HepG2 (cell line): Measurements from ENCODE around the gene CYB5A. TPM values are rescaled to one million over a fixed set of nuclear protein-coding genes. Genes with fewer than 3 reads are reported as not detected.
A peak's percentile ranks its signal among the peaks of the same experiment; 100 is the strongest.

ENCODE experiments used
- ARNT ChIP-seq: fragments of 450-650 bp; IDR thresholded peaks from 2 replicates; pipeline ENCODE4 v1.6.1; 2017
- CBX5 ChIP-seq: sonication (generic); formaldehyde crosslinking; IDR thresholded peaks from 2 replicates; pipeline ENCODE4 v1.4.0; 2020; ENCODE audit warnings: missing genetic modification reagents, borderline replicate concordance
- EEA1 ChIP-seq: sonication (generic); formaldehyde crosslinking; IDR thresholded peaks from 2 replicates; pipeline ENCODE4 v1.5.1; 2020; ENCODE audit warnings: mild to moderate bottlenecking, missing genetic modification reagents, borderline replicate concordance
- HNRNPL ChIP-seq: fragments of 200-400 bp; formaldehyde crosslinking; IDR thresholded peaks from 2 replicates; pipeline ENCODE4 v1.6.1; 2017; ENCODE audit warnings: mild to moderate bottlenecking, low read depth, low read length
- KDM1A ChIP-seq: IDR thresholded peaks from 2 replicates; pipeline ENCODE4 v1.6.1; 2016; ENCODE audit warnings: missing compliant biosample characterization
- MLLT10 ChIP-seq: sonication (generic); formaldehyde crosslinking; IDR thresholded peaks from 2 replicates; pipeline ENCODE4 v1.4.0; 2020; ENCODE audit warnings: missing genetic modification reagents
- NCOA5 ChIP-seq: sonication (generic); formaldehyde crosslinking; IDR thresholded peaks from 2 replicates; pipeline ENCODE4 v1.4.0; 2020; ENCODE audit warnings: missing genetic modification reagents
- NFKBIZ ChIP-seq: IDR thresholded peaks from 2 replicates; pipeline ENCODE4 v1.6.1; 2018; ENCODE audit warnings: missing genetic modification reagents, missing compliant biosample characterization
- SP1 ChIP-seq, 2 experiments: fragments of 450-650 bp in 1 of 2; sonication (generic) in 1 of 2; formaldehyde crosslinking in 1 of 2; IDR thresholded peaks; 2 replicates each; pipeline versions ENCODE4 v1.4.0 to v1.6.1; 2016 to 2020; ENCODE audit warnings: missing genetic modification reagents in 1 of 2
- ZNF136 ChIP-seq: sonication (generic); formaldehyde crosslinking; IDR thresholded peaks from 2 replicates; pipeline ENCODE4 v1.8.1; 2022; ENCODE audit warnings: low read depth, mild to moderate bottlenecking, moderate library complexity, missing genetic modification reagents
- ZNF430 ChIP-seq: sonication (generic); formaldehyde crosslinking; IDR thresholded peaks from 2 replicates; pipeline ENCODE4 v1.9.0; 2021; ENCODE audit warnings: mild to moderate bottlenecking, missing genetic modification reagents
- ZNF577 ChIP-seq: sonication (generic); formaldehyde crosslinking; IDR thresholded peaks from 2 replicates; pipeline ENCODE4 v1.4.0; 2020; ENCODE audit warnings: mild to moderate bottlenecking, low read depth, missing genetic modification reagents, borderline replicate concordance
- ZNF629 ChIP-seq: sonication (generic); formaldehyde crosslinking; conservative IDR thresholded peaks from 2 replicates; pipeline ENCODE4 v1.5.0; 2020; ENCODE audit warnings: missing genetic modification reagents
- ZNF777 ChIP-seq: sonication (generic); formaldehyde crosslinking; IDR thresholded peaks from 2 replicates; pipeline ENCODE4 v1.4.0; 2020; ENCODE audit warnings: missing genetic modification reagents
- polyA plus RNA-seq, 8 experiments: library from polyadenylated mRNA; depleted of rRNA in 3 of 8; stranded (reverse) in 7 of 8; unstranded in 1 of 8; fragments of >200 nt; fragmentation: Illumina TruSeq in 4 of 8; extraction: Trizol in 4 of 8; gene quantifications; 2 replicates each; pipeline versions ENCODE4 v1.2.1 to v1.2.3, GENCODE V29; 2011 to 2016; ENCODE audit warnings: low read depth in 4 of 8, missing spikeins in 1 of 8, mixed read lengths in 1 of 8; ENCODE audit not compliant: insufficient read depth in 1 of 8
- total RNA-seq, 5 experiments: library from RNA; depleted of rRNA; stranded (reverse); fragments of >200 nt; fragmentation: Illumina TruSeq; extraction: Trizol; gene quantifications; 2 replicates each; pipeline ENCODE4 v1.2.3, GENCODE V29; 2016; ENCODE audit warnings: low read depth in 1 of 5
- TF ChIP-seq, protein P1 (sequence below): IDR thresholded peaks from 2 replicates; pipeline ENCODE4 v1.6.1; 2016; ENCODE audit warnings: missing biosample characterization, missing genetic modification reagents, low read depth
- TF ChIP-seq, protein P2 (sequence below): IDR thresholded peaks from 2 replicates; pipeline ENCODE4 v1.6.1; 2012; ENCODE audit warnings: inconsistent platforms
- TF ChIP-seq, protein P3 (sequence below), 2 experiments: fragments of 450-650 bp in 1 of 2; sonication (generic) in 1 of 2; formaldehyde crosslinking in 1 of 2; IDR thresholded peaks; 2 replicates each; pipeline versions ENCODE4 v1.6.1 to v1.8.0; 2016 to 2022; ENCODE audit warnings: antibody characterized with exemption in 1 of 2, mild to moderate bottlenecking in 1 of 2, missing genetic modification reagents in 1 of 2
- TF ChIP-seq, protein P4 (sequence below): sonication (generic); formaldehyde crosslinking; IDR thresholded peaks from 2 replicates; pipeline ENCODE4 v1.4.0; 2020; ENCODE audit warnings: missing genetic modification reagents

Gene CYB5A
- total and polyA plus RNA-seq, 2 of the 13 experiments (the other 11 are each of a cell fraction or from before 2014, with no cell fraction given) = 215 to 356 TPM

DNA sequence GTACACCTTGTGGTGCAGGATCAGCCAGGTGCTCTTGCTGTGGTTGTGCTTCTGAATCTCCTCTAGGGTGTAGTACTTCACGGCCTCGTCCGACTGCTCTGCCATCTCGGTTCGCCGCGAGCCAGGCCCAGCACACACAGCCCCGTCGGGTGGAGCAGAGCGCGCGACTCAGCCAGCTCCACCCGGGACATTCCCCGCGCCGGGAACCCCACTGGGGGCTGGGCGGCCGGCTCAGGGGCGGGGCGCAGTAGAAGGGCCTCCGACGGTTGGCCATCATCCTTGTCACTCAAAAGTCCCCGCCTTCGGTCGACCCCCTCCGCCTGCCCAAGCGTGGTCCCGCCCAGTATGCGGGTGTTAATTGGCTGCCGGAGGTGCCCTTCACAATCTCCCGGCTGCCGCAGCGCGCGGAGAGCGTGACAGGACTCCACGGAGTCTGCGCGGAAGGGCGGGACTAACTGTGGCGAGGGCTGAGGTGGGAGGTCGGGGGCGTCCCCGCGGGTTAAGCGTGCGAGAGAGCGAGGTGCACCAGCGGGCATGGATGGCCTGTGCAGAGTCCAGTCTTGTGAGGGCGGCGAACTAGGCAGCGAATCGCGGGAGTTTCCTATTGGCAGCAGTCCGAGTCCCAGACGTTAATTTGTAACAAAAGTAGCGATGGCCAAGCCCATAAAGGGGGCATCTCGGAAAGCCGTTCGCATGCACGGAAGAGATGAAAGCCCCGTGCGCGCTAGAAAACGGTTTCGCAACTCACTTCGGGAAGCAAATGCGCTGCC, at the start of gene CYB5A (continued):
- TF ChIP-seq, protein P1, sequence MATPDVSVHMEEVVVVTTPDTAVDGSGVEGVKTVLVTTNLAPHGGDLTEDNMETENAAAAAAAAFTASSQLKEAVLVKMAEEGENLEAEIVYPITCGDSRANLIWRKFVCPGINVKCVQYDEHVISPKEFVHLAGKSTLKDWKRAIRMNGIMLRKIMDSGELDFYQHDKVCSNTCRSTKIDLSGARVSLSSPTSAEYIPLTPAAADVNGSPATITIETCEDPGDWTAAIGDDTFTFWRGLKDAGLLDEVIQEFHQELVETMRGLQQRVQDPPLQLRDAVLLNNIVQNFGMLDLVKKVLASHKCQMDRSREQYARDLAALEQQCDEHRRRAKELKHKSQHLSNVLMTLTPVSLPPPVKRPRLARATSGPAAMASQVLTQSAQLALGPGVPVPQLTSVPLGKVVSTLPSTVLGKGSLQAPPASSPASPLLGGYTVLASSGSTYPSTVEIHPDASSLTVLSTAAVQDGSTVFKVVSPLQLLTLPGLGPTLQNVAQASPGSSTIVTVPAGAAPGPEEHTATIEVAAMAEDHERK (CRISPR knock-in tag) = no peak
- TF ChIP-seq ZNF777 (CRISPR knock-in tag) (0 out of 2 replicates have a peak, but pooled peaks have one; percentile 46), NCOA5 (CRISPR knock-in tag) (no peak), ZNF629 (CRISPR knock-in tag) (no peak; the same call in 1 of the 2 replicates), NFKBIZ (CRISPR knock-in tag) (no peak), SP1 (IDR thresholded peaks at IDR 0.05) (peak; percentile 54; the same call in 1 of the 2 replicates), SP1 (CRISPR knock-in tag; IDR thresholded peaks at IDR 0.05) (peak; percentile 92), EEA1 (CRISPR knock-in tag) (no peak), MLLT10 (no peak), ARNT (no peak), ZNF136 (no peak), ZNF577 (CRISPR knock-in tag) (no peak), CBX5 (CRISPR knock-in tag) (no peak), KDM1A (CRISPR knock-in tag) (no peak), ZNF430 (CRISPR knock-in tag) (peak; percentile 63; the same call in 1 of the 2 replicates), HNRNPL (peak; percentile 82)
- TF ChIP-seq, protein P2, sequence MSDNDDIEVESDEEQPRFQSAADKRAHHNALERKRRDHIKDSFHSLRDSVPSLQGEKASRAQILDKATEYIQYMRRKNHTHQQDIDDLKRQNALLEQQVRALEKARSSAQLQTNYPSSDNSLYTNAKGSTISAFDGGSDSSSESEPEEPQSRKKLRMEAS = peak; percentile 90
- TF ChIP-seq, protein P3, sequence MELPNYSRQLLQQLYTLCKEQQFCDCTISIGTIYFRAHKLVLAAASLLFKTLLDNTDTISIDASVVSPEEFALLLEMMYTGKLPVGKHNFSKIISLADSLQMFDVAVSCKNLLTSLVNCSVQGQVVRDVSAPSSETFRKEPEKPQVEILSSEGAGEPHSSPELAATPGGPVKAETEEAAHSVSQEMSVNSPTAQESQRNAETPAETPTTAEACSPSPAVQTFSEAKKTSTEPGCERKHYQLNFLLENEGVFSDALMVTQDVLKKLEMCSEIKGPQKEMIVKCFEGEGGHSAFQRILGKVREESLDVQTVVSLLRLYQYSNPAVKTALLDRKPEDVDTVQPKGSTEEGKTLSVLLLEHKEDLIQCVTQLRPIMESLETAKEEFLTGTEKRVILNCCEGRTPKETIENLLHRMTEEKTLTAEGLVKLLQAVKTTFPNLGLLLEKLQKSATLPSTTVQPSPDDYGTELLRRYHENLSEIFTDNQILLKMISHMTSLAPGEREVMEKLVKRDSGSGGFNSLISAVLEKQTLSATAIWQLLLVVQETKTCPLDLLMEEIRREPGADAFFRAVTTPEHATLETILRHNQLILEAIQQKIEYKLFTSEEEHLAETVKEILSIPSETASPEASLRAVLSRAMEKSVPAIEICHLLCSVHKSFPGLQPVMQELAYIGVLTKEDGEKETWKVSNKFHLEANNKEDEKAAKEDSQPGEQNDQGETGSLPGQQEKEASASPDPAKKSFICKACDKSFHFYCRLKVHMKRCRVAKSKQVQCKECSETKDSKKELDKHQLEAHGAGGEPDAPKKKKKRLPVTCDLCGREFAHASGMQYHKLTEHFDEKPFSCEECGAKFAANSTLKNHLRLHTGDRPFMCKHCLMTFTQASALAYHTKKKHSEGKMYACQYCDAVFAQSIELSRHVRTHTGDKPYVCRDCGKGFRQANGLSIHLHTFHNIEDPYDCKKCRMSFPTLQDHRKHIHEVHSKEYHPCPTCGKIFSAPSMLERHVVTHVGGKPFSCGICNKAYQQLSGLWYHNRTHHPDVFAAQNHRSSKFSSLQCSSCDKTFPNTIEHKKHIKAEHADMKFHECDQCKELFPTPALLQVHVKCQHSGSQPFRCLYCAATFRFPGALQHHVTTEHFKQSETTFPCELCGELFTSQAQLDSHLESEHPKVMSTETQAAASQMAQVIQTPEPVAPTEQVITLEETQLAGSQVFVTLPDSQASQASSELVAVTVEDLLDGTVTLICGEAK (IDR thresholded peaks at IDR 0.05) = no peak
- TF ChIP-seq, protein P3 (CRISPR knock-in tag; IDR thresholded peaks at IDR 0.05) = no peak; the same call in 1 of the 2 replicates
- TF ChIP-seq, protein P4, sequence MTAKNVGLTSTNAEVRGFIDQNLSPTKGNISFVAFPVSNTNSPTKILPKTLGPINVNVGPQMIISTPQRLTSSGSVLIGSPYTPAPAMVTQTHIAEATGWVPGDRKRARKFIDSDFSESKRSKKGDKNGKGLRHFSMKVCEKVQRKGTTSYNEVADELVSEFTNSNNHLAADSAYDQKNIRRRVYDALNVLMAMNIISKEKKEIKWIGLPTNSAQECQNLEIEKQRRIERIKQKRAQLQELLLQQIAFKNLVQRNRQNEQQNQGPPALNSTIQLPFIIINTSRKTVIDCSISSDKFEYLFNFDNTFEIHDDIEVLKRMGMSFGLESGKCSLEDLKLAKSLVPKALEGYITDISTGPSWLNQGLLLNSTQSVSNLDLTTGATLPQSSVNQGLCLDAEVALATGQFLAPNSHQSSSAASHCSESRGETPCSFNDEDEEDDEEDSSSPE (CRISPR knock-in tag) = peak; percentile 85
